ENCODE measurements around the gene ELMO1.

DNA sequence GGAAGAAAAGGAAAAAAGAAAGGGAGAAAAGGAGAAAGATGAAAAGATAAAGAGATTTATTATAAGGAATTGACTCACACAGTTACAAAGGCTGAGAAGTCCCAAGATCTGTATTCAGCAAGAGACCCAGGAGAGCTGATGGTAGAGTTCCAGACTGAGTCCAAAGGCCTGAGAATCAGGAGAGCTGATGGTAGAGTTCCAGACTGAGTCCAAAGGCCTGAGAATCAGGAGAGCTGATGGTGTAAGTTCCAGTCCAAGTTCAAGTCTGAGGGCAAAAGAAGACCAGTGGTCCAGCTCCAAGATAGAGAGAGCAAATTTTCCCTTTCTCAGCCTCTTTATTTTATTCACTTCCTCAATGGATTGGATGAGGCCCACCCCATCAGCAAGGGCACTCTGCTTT, 627.0 kb downstream of the ELMO1 start:
- TF ChIP-seq BHLHE40 (IDR thresholded peaks at IDR 0.05; ENCODE audit: borderline replicate concordance) (no peak), L3MBTL2 (conservative IDR thresholded peaks at IDR 0.05) (no peak), TARDBP (IDR thresholded peaks at IDR 0.05) (no peak), HDGF (IDR thresholded peaks at IDR 0.05; ENCODE audit: borderline replicate concordance) (no peak), ARNT (IDR thresholded peaks at IDR 0.05) (no peak), ZNF384 (IDR thresholded peaks at IDR 0.05) (no peak), FOXA1 (IDR thresholded peaks at IDR 0.05) (no peak), ELF4 (IDR thresholded peaks at IDR 0.05) (no peak), CTBP1 (IDR thresholded peaks at IDR 0.05; ENCODE audit: borderline replicate concordance) (no peak), SP1 (IDR thresholded peaks at IDR 0.05) (no peak), FOXM1 (IDR thresholded peaks at IDR 0.05; ENCODE audit: borderline replicate concordance) (no peak), FOXK2 (IDR thresholded peaks at IDR 0.05) (no peak), SUZ12 (IDR thresholded peaks at IDR 0.05) (no peak)
